ENCODE measurements around the gene CUX1. TPM values are rescaled to one million over a fixed set of nuclear protein-coding genes. Genes with fewer than 3 reads are reported as not detected.

CUX1 gene
- total RNA-seq, 4 donors from 2014 or later, result 64.1 to 142 (median 111) TPM

DNA sequence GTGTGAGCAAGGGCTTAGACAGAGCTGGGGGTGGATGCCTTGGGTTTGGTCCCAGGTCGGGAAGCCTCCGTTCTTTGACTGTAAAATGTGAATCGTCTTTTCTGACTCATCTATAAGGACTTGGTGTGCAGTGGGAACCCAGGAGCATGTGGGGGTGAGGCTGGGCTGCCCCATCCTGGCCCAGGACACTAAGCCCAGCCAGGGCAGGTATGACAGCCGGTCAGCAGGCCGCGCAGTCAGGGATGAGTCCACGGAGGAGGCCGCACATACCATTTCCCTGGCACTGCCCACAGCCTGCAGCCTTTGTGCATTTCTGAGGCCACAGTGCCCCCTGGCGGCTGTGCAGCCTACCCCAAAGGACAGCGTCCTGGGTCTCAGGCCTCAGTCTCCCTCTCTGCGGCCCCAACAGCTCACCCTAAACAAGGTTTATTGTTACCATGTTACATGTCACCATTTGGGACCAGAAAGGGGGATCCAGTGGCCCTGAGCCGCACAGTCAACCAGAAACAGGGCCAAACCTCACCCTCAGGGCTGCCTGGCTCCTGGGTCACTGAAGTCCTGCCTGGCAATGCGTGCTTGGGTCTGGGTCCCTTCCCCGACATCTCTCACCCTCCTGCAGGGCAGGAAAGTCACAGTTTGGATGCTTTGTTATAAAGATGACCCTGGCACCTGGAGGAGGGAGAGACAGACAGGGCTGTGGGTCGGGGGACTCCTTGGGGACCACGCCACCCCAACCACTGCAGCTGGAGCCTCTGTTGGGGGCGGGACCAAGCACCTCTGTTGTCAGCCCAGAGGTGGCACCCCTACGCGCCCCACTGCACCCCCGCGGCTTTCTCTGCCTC, 454.9 kb downstream of the CUX1 start:
- no peaks in the 10 kb centered on the region for H3K36me3 ChIP-seq
- no peaks in the 10 kb centered on the region for H3K9me3 ChIP-seq
- no peak overlapping the region for H3K27ac ChIP-seq
- H3K4me3 ChIP-seq, result no peak overlapping the region
- H3K27me3 ChIP-seq, result no peaks in the 10 kb centered on the region
- H3K4me1 ChIP-seq, result peaks cover 0 to 16% (median 2%) of the 10 kb centered on the region in 4 donors
- no peak for TF ChIP-seq POLR2A (IDR thresholded peaks at IDR 0.05)
- TF ChIP-seq, protein P1, sequence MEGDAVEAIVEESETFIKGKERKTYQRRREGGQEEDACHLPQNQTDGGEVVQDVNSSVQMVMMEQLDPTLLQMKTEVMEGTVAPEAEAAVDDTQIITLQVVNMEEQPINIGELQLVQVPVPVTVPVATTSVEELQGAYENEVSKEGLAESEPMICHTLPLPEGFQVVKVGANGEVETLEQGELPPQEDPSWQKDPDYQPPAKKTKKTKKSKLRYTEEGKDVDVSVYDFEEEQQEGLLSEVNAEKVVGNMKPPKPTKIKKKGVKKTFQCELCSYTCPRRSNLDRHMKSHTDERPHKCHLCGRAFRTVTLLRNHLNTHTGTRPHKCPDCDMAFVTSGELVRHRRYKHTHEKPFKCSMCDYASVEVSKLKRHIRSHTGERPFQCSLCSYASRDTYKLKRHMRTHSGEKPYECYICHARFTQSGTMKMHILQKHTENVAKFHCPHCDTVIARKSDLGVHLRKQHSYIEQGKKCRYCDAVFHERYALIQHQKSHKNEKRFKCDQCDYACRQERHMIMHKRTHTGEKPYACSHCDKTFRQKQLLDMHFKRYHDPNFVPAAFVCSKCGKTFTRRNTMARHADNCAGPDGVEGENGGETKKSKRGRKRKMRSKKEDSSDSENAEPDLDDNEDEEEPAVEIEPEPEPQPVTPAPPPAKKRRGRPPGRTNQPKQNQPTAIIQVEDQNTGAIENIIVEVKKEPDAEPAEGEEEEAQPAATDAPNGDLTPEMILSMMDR (IDR thresholded peaks at IDR 0.05), result peak; percentile 72 to 94 (median 90)
- peak; percentile 76 to 92 (median 86) for DNase-seq

DNA sequence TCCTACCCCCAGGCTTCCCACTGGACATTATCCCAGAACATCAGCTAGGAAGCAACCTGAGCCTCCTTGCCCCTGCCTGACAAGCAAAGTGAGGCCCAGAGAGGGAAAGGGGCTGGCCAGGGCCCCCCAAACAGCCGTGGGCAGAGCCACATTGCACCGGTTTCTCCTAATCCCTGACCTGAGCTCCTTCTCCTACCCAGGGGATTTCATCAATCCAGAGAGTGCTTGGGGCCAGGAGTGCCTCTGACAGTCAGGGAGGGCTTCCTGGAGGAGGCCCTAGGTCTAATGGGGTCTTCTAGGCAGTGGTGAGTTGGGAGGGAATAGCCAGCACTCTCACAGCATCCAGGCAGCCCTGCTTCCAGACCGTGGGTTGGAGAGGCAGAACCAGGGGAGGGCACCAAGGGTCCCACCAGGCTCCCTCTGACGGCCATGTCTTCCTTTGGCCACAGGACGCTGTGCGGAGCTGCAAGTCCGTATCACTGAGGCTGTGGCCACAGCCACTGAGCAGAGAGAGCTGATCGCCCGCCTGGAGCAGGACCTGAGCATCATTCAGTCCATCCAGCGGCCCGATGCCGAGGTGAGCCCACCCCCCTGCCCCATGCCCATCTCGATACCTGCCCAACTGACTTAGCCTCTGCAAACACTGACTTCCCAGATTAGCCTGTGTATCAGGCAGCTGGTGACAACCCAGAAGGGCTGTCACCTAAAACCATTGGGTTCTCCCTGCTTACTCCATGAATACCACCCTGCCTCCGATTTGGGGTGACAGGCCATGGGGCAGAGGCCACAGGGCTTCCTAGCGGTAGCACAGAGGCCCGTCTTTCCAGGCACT, 455.7 kb downstream of the CUX1 start:
- H3K9me3 ChIP-seq, result no peaks in the 10 kb centered on the region
- H3K4me1 ChIP-seq, result peaks cover 0 to 16% (median 2%) of the 10 kb centered on the region in 4 donors
- DNase-seq, result no peak
- no peak overlapping the region for H3K4me3 ChIP-seq
- H3K27ac ChIP-seq, result peak overlapping the region in 3 of 4 donors; percentile 28 to 67 (median 45)
- TF ChIP-seq POLR2A (IDR thresholded peaks at IDR 0.05), result no peak
- TF ChIP-seq, protein P1 (IDR thresholded peaks at IDR 0.05), result no peak
- H3K27me3 ChIP-seq, result no peaks in the 10 kb centered on the region
- H3K36me3 ChIP-seq, result no peaks in the 10 kb centered on the region

DNA sequence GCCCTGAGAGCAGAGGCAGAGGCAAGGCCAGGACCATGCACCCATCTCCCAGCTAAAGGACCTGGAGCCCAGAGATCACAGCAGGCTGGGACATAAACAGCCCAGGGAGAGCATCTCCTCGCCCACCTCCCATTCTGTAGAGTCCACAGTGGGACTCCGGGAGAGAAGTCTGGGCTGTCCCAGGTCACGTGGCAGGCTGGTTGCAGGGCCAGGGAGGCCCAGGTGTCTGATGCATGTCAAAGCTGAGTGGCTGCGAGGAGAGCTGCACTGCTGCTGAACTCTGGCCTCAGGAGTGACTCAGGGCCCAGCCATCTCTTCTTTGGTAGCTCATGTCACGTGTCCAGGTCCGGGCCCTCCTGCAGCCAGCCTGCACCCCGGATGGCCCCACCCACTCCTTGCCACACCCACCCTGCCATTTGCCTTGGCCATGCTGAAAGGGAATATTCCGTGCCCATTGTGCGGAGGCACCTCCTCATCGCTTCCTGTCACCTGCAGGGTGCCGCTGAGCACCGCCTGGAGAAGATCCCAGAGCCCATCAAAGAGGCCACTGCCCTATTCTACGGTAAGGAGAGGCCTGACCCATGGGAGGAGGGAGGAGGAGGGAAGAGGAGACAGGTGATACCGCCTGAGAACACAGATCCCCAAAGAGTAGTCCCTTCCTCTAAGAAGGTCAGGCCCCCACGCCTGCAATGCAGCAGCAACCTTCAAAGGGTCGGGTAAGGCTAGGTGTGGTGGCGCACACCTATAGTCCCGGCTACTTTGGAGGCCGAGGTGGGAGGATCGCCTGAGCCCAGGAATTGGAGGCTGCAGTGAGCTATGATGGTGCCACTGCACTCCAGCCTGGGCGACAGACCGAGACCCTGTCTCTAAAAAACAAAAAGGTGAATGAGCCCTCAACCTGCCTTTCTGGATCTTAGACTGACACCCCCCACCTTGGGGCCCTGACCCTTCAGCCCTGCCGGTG, 456.6 kb downstream of the CUX1 start:
- peaks cover 0 to 16% (median 2%) of the 10 kb centered on the region in 4 donors for H3K4me1 ChIP-seq
- H3K4me3 ChIP-seq, result no peak overlapping the region
- no peaks in the 10 kb centered on the region for H3K36me3 ChIP-seq
- no peaks in the 10 kb centered on the region for H3K9me3 ChIP-seq
- no peaks in the 10 kb centered on the region for H3K27me3 ChIP-seq
- H3K27ac ChIP-seq, result peak overlapping the region in 3 of 4 donors; percentile 28 to 67 (median 45)
- no peak for TF ChIP-seq POLR2A (IDR thresholded peaks at IDR 0.05)
- TF ChIP-seq, protein P1 (IDR thresholded peaks at IDR 0.05), result peak in 1 of 6 experiments; percentile 1
- DNase-seq, result peak in 2 of 3 donors; percentile 91 to 94

DNA sequence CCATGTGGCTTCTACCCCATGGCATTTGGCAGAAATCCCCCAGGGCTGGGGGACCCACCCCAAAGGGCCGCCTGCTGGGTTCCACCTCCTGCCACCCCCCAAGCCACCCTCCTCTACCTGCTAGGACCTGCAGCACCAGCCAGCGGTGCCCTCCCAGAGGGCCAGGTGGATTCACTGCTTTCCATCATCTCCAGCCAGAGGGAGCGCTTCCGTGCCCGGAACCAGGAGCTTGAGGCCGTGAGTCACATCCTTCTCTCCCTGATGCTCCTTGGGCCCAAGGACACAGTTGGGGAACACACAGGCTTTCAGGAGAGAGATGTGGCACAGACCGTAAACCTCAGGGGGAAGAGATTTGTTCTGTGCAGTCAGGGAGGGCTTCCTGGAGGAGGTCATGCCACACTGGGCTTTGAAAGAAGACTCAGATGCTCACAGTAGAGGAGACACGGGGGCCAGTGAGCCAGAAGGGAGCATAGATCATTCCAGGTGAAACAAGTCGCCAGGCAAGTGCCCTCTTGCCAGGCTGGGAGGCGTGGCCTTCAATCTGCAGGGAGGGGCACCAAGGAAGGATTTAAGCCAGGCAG, 457.8 kb downstream of the CUX1 start:
- H3K36me3 ChIP-seq, result no peaks in the 10 kb centered on the region
- DNase-seq, result peak in 1 of 3 donors; percentile 52
- no peak for TF ChIP-seq POLR2A (IDR thresholded peaks at IDR 0.05)
- TF ChIP-seq, protein P1 (IDR thresholded peaks at IDR 0.05), result no peak

More for the DNA sequence above, 457.8 kb downstream of the CUX1 start:
- no peaks in the 10 kb centered on the region for H3K27me3 ChIP-seq
- H3K27ac ChIP-seq, result no peak overlapping the region
- no peak overlapping the region for H3K4me3 ChIP-seq
- no peaks in the 10 kb centered on the region for H3K9me3 ChIP-seq
- H3K4me1 ChIP-seq, result peaks cover 0 to 16% (median 6%) of the 10 kb centered on the region in 4 donors
